GM12872 (cell line): ENCODE data around the gene ZNF473.
A peak's percentile ranks its signal among the peaks of the same experiment; 100 is the strongest.

Source experiments
- CTCF ChIP-seq: IDR thresholded peaks from 3 replicates; pipeline ENCODE4 v1.5.1; 2011; ENCODE audit warnings: low read depth, mild to moderate bottlenecking, low read length, moderate library complexity; ENCODE audit not compliant: insufficient read depth

Gene ZNF473

DNA sequence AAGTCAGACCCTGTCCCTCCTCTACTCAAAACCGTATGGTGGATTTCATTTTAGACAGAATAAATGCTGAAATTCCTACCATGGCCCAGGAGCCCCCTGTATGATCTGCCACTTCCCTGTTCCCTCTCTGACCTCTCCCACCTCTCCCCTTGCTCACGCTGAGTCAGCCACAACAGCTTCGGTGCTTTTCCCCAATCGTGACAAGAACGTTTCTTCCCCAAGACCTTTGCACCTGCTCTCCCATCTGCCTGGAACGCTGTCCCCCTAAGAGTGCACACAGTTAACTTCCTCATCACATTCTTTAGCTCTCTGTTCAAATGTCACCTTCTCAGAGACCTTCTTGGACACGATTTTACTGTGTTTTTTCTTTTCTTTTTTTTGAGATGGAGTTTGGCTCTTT, 3.0 kb upstream of the ZNF473 start:
- no peak for TF ChIP-seq CTCF

GRCh38 chr19:50024719-50025021, 1.1 kb upstream of the ZNF473 start:
- no peak for TF ChIP-seq CTCF

DNA sequence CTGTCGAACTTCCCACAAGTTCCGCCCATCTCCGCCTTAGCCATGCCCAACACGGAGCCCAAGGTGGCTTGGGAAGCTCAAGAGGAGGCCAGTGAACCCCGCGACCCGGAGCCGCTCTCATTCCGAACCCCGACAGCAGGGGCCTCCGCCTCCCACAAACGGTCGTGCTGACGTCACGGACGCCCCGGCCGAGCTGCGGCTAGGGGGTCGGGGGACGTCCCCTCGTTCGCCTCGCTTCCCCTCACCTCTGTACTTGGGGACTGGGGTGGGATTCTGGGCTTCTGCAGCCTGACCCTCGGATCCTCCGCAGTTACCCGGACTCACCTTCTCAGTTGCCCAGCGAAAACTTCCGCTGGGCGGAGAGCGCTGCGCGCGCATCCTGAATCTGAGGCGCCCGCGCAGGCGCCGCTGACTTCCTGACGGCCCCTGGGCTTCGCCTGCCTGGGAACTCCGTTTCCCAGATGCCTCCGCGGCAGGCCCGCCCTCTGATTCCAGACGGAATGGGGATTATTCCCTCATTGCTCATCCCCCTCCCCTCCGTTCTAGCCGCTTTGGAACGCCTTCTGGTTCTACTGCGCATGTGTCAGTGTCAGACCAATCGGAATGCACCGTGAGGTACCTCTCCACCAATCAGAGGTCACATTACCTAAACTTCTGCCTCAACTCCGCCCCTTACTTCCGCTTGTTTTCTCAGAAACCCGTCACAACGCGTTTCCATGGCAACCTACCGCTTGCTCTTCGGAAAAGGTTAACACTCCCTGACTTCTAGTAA, 597 bp upstream of the ZNF473 start, which contains the start of gene VRK3:
VRK3 (minus strand) TSS at position 351 of the 772 bp plus-strand sequence. CDS start 9,210 bp downstream, outside the sequence.
- peak; percentile 30; the same call in 1 of the 3 replicates for TF ChIP-seq CTCF

- TF ChIP-seq CTCF = no peak
Observed at GRCh38 chr19:50026550-50026906, 723 bp downstream of the ZNF473 start.

- TF ChIP-seq CTCF = no peak
Observed at GRCh38 chr19:50030225-50030624, 4.4 kb downstream of the ZNF473 start.

- no peak for TF ChIP-seq CTCF
Observed at GRCh38 chr19:50030937-50031336, 5.1 kb downstream of the ZNF473 start.

DNA sequence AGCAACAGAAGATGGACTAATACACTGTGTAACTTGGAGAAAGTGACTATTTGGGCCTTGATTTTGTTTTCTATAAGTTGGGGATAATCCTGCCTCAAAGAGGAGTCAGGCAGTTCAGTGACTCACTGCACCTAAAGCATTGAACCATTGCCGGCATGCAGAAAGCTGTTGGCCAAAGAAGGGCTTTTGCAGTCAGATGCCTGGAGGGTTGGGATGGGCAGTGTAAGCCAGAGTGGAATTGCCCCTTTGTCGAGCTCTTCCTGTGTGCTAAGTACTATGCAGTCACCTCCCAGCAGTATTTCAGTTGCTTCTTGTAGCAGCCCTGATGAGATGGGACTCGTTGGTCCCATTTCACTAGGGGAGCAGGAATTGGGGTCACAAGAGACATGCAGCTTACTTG, 11.1 kb downstream of the ZNF473 start:
- no peak for TF ChIP-seq CTCF
